Measurements from ENCODE around the gene GPC4.
"Not testable (repeated sequence)": the region's sequence is repeated elsewhere in the genome, so short reads cannot be mapped to it uniquely, and the experiment has no call there.

GPC4 gene

GRCh38 chrX:133369065-133369464 is 46.2 kb downstream of the GPC4 start:
- no peak for DNase-seq

DNA sequence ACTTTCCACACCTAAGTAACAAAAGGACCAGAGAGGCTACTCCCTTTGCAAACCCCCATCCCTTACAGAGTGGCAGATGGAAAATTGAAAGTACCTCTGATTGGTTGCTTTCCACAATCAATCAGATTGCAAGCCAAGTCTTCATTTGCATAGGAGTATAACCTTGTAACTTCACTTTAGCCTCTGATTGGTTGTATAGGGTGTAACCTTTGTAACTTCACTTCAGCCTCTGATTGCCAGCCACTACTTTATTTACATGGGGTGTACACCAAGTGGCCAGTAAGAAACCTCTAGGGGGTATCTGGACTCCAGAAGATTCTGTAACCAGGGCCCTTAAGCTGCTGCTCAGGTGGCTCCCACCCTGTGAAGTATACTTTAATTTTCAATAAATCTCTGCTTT is 48.6 kb downstream of the GPC4 start:
- DNase-seq = no peak

- DNase-seq = no peak
Measured at GRCh38 chrX:133365871-133366611, 49.2 kb downstream of the GPC4 start.

GRCh38 chrX:133364865-133365264 is 50.4 kb downstream of the GPC4 start:
- no peak for DNase-seq

GRCh38 chrX:133364196-133364595 is 51.1 kb downstream of the GPC4 start:
- DNase-seq = no peak

DNA sequence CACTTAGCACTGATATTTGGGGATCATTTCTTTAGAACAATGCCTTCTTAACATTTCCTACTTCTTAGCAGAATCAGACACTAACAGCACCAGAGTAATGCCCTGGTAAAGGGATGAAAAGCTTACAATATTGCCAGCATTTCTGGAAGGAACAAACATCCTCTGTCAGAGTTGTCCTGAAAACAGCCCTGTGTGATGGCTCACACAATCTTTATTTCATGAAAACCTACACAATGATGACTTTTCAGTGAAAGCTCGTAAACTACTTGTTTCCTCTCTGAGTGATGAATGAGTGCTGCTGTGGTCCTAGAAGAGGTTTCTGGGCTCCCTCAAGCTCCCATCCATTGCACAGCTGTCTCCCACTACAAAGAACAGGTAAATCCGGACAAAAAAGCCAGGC is 52.8 kb downstream of the GPC4 start:
- no peak for DNase-seq

GRCh38 chrX:133359466-133359865 is 55.8 kb downstream of the GPC4 start:
- no peak for DNase-seq

DNA sequence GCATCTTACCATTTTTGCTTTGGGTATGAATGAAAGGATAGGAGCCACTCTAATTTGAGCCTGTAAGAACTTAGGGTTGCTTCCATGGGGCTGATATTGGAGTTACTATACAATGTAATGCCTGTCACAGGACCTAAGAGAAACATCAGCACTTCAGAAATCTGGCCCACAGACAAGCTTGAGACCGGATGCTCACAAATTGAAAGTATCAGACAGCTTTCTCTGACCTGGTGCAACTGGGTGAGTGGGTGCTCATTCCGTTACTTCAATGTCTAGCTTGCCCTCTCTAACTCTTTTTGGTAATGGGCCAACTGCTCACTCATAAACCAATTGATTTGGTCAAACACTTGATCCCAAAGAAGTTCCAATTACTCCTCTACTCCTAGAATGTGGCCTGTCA is 62.1 kb downstream of the GPC4 start:
- DNase-seq = no peak

DNA sequence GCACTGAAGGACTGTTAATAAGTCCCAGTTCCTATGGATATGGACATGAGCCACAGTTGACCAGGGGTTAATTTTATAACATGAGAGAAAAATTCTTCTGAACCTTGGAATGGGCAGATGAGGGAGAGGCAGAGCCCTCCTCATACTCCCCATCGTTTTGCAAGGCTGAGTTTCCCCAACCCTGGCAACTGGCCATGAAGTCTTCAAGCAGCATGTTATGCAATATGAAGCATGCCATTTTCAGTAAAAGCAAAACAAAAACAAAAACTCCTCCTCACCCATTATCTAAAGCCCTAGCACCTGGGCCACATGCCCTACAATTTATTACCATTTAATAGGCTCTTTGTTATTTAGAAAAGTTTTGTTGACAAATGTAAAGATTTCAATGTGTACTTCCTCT is 64.5 kb downstream of the GPC4 start:
- peak in 4 of 56 donors; percentile 0 to 1 (median 0) for DNase-seq

GRCh38 chrX:133346026-133346425 is 69.3 kb downstream of the GPC4 start:
- no peak for DNase-seq

DNA sequence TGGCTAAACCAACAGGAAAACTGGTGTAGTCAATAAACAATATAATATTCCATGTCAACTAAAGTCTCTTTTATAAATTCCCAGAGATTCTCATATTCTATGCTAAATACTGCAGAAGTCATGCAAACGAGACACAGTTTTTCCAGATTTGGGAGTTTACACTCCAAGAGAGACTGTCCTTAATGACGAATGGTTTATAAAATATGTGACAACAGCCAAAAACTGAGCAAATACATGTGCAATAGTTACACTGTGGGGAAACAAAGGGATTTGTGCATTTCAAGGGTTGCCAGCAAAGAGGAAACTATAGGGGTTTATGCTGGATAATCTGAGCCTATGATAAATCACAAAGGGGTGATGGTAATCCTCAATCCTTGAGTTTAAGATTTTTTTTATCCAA is 75.7 kb downstream of the GPC4 start:
- no peak for DNase-seq

GRCh38 chrX:133337250-133337649 is 78.0 kb downstream of the GPC4 start:
- DNase-seq = no peak

- DNase-seq = peak in 13 of 56 donors; percentile 0 to 51 (median 4)
Measured at GRCh38 chrX:133335027-133335426, 80.3 kb downstream of the GPC4 start.

DNA sequence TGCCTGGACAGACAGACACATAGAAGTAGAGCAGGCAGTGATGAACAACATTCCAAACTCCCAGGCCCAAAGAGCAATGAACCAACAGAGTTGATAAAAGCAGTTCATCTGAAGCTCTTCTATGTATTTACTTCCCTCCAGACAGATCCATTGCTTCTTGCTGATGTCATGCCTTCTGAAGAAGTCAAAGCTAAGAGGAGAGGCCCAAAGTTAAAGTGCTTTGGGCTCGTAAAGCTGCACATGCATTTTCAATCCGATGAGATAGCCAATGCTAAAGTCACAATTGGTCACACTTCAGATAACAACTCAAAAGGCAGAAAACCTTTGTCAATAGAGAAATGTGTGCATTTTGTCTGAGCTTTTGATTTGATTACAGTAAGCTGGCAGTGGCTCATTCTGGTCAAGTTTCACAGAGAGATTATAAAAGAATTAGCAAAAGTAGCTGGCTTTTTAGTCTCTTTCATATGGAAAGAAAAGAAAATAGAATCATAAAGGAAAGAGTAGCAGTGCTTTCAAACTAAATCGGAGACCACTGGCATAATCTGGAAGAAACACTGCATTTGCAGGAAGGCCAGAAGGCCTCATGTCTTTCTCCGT is 82.0 kb downstream of the GPC4 start:
- DNase-seq = no peak

DNA sequence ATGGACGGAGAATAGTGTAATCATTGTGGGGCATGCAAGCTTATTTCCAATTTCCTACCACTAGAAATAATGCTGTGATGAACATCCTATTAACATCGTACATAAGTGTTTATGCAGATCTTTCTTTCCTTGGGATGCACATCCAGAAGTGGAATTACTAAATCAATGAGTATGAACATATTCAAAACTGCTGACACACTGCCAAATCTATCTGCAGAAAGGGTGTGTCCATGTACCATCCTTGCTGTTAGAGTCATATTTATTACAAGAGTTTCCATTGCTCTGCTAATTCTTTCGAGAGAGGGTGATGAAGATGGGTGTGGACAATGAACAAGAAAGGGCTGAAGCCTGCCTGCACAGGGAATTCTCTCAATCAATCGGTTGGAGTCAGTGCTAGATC is 82.6 kb downstream of the GPC4 start:
- no peak for DNase-seq

DNA sequence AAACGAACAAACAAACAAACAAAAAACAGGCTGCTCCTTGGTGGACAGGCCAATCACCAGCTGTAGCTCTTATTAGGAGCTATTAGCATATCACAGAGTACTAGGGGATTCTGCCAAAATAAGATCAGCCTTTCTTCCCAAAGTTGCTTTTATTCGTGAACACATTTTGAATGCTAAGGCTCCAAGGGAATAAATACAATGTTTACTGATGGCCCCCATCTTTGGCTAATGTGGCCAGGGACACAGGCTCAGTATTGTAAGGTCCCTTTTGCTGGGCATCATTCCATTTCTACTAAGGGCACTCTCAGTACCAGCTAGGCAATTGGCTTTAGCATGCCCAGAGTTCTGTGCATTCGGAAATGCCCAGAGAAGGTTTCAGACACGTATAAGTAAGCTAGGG is 84.3 kb downstream of the GPC4 start:
- peak in 2 of 56 donors; percentile 1 to 24 for DNase-seq

GRCh38 chrX:133325422-133325821 is 89.9 kb downstream of the GPC4 start:
- no peak for DNase-seq

DNA sequence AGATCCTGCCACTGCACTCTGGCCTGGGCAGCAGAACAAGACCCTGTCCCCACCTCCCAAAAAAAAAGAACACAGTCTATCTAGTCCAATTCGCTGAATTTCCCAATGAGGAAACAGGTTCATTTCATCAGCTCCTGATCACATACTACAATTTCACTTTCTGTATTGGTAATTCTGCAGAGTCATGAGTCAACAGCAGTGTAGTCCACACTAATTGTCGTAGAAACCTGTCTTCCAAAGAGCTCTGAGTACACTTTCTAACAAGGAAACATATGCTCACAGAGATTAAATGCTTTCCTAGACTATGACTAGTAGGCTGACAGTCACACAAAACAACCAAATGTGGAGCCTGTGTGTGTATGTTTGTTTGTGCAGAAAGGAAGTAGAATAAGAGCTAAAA is 91.9 kb downstream of the GPC4 start:
- DNase-seq = no peak

DNA sequence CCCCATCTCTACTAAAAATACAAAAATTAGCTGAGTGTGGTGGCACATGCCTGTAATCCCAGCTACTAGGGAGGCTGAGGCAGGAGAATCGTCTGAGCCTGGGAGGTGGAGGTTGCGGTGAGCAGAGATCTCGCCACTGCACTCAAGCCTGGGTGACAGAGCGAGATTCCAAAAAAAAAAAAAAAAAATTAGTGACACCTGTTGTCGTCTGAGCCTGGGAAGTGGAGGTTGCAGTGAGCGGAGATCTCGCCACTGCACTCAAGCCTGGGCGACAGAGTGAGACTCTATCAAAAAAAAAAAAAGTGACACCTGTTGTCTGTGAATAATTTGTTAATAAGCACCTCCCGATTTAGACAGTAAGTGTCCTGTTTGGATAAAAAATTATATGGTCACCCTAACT is 93.0 kb downstream of the GPC4 start:
- DNase-seq = not testable (repeated sequence)

DNA sequence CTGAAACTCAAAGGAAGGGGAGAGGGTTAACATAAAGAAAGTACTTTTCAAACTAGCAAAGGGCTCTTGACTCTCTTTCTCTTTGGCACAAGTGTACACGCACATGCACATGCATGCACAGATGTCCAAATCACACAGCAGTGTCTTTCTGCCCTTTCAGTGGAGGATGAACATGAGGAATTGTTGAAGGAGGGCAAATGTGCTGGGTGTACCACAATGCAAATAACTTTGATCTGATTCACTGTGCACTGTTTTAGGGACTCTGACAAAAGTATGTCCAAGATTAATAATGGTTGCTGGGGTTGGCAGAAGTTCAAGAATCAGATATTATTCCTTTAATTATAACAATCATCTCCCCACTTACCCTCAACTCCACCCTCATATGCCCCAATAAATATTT is 93.8 kb downstream of the GPC4 start:
- no peak for DNase-seq

GRCh38 chrX:133314281-133314680 is 101.0 kb downstream of the GPC4 start:
- no peak for DNase-seq

DNA sequence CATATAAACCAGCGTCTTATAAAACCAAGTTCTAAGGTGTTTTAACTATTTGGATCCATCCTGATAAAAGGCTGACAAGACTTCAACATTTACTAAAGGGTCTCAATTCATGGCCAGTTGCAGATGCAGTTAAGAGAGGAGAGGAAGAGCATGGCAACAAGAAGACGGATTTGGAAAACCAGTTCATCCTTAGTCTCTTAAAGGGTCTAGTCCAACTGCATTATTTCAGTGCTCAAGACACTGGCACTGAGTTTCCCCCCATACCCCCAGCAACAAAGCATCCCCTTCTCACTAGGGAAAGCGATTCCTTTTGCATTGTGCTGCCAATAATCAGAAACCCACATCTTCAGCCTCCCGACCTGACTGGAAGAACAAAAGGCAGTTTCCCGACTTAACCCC is 106.8 kb downstream of the GPC4 start:
- no peak for DNase-seq
